ENCODE data around the gene PCDHGB7. TPM values are rescaled to one million over a fixed set of nuclear protein-coding genes. Genes with fewer than 3 reads are reported as not detected.

The PCDHGB7 gene
- total RNA-seq, 1 experiment from 2014 or later = 0.54 TPM

DNA sequence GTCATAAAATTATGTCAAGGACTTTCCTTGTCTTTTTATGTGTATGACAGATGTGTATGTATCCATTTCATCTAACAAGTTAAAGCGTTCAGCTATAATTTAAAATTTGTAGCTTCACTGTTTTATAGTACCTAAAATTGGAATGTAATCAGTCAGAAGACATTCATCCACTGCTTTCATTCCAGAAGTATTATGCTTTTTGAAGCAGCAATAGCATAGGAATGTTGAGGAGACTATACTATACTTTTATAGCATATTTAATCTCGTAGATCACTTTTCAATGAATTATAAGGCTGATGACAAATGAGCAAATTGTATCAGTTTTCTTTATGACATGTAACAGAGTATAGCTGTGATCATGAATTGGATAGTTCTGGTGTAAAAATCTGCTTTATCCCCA is 19.7 kb downstream of the PCDHGB7 start:
- no TSS peak for BruUV-seq (replicated peaks)
- no peaks in the 10 kb centered on the region for H3K27me3 ChIP-seq (ENCODE audit: insufficient read depth, low read length)
- H3K9ac ChIP-seq (ENCODE audit: low read length) = no peak overlapping the region
- RAD21 ChIA-PET (ENCODE audit: low non-redundant PET in 1 of 2, low total read pairs in 2 of 2, uncharacterized antibody in 2 of 2, unreplicated experiment in 2 of 2) = no interaction called here
- no peaks in the 10 kb centered on the region for H3K9me3 ChIP-seq (ENCODE audit: control insufficient read depth in 1 of 2, insufficient read depth in 1 of 2, low read depth in 1 of 2, low read length in 2 of 2)
- intact Hi-C loops (cut with micrococcal nuclease) = no loop called here
- CTCF ChIA-PET = interaction anchor here (1.6 kb wide), 1 partner anchor 120 kb away, joined by 3 read pairs; no protein-coding TSS in a partner anchor
- H3K79me2 ChIP-seq (ENCODE audit: insufficient read depth, low read length) = no peaks in the 10 kb centered on the region
- no peak overlapping the region for H3K4me2 ChIP-seq (ENCODE audit: low read length)
- H3K4me1 ChIP-seq (ENCODE audit: control insufficient read depth in 1 of 2, insufficient read depth in 2 of 2, low read length in 2 of 2) = no peaks in the 10 kb centered on the region
- no peak overlapping the region for H2AFZ ChIP-seq (ENCODE audit: low read depth, low read length, poor library complexity, severe bottlenecking)
- H3K4me3 ChIP-seq (replicated peaks in 1 of 2; ENCODE audit: low read depth in 1 of 2, low read length in 2 of 2) = no peak overlapping the region
- no peaks in the 10 kb centered on the region for H3K36me3 ChIP-seq (ENCODE audit: control insufficient read depth in 1 of 2, insufficient read depth in 2 of 2, low read length in 2 of 2)
- H3K9me2 ChIP-seq (ENCODE audit: insufficient read depth) = no peaks in the 10 kb centered on the region
- TF ChIP-seq POLR2A (IDR thresholded peaks at IDR 0.05; ENCODE audit: borderline replicate concordance, extremely low read depth, insufficient read depth, insufficient read length) (no peak), FOSL1 (IDR thresholded peaks at IDR 0.05; ENCODE audit: low read depth) (no peak), EZH2phosphoT487 (IDR thresholded peaks at IDR 0.05; ENCODE audit: borderline replicate concordance) (no peak), EGR1 (IDR thresholded peaks at IDR 0.05; ENCODE audit: low read depth) (no peak)
- TF ChIP-seq, protein P1, sequence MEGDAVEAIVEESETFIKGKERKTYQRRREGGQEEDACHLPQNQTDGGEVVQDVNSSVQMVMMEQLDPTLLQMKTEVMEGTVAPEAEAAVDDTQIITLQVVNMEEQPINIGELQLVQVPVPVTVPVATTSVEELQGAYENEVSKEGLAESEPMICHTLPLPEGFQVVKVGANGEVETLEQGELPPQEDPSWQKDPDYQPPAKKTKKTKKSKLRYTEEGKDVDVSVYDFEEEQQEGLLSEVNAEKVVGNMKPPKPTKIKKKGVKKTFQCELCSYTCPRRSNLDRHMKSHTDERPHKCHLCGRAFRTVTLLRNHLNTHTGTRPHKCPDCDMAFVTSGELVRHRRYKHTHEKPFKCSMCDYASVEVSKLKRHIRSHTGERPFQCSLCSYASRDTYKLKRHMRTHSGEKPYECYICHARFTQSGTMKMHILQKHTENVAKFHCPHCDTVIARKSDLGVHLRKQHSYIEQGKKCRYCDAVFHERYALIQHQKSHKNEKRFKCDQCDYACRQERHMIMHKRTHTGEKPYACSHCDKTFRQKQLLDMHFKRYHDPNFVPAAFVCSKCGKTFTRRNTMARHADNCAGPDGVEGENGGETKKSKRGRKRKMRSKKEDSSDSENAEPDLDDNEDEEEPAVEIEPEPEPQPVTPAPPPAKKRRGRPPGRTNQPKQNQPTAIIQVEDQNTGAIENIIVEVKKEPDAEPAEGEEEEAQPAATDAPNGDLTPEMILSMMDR (IDR thresholded peaks at IDR 0.05 in 2 of 3, conservative IDR thresholded peaks at IDR 0.05 in 1 of 3; ENCODE audit: borderline replicate concordance in 1 of 3, insufficient read depth in 1 of 3, low read depth in 2 of 3, low read length in 2 of 3) = no peak
- DNase-seq (ENCODE audit: low read depth, low spot score) (no peak), ATAC-seq (no peak)
- H3K27ac ChIP-seq (ENCODE audit: low read depth, low read length) = no peak overlapping the region
- no peaks in the 10 kb centered on the region for H4K20me1 ChIP-seq (ENCODE audit: insufficient read depth)
- POLR2A ChIA-PET = no interaction called here

DNA sequence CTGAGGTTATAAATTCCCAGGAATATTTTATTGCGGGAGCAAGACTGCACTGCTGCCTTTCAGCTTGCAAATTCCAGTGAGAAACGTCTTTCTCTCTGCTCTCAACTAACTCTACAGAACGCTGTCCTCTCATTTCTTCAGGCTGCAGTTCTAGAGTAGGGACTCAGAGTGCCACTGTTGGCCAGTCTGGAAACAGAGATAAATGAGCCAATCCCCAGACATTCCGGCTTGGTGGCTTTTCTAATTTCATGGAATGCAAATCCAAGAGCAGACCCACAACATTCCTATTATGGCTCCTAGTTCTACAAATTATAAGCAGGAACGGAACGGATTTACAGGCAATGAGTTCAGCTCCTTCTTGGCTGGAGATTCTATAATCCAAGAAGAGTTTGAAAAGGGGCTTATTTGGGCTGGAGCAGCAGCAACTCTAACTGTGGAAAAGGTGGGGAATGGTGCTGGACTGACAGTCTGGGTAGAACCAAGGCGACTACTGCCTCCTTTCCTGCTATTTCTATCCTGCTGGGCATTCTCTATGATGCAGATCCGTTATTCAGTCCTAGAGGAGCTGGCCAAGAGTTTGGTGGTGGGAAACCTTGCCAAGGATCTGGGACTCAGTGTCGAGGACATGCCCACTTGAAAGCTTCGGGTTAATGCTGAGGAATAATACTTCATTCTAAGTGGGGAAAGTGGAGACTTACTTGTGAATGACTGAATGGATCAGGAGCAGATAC is 22.1 kb downstream of the PCDHGB7 start:
- no peak for DNase-seq (ENCODE audit: low read depth, low spot score)
- H3K4me2 ChIP-seq (ENCODE audit: low read length) = no peak overlapping the region
- no TSS peak for BruUV-seq (replicated peaks)
- no peaks in the 10 kb centered on the region for H3K9me2 ChIP-seq (ENCODE audit: insufficient read depth)
- RAD21 ChIA-PET (ENCODE audit: low non-redundant PET in 1 of 2, low total read pairs in 2 of 2, uncharacterized antibody in 2 of 2, unreplicated experiment in 2 of 2) = no interaction called here
- no peak overlapping the region for H2AFZ ChIP-seq (ENCODE audit: low read depth, low read length, poor library complexity, severe bottlenecking)
- H3K36me3 ChIP-seq (ENCODE audit: control insufficient read depth in 1 of 2, insufficient read depth in 2 of 2, low read length in 2 of 2) = no peaks in the 10 kb centered on the region
- no peak overlapping the region for H3K9ac ChIP-seq (ENCODE audit: low read length)
- no peaks in the 10 kb centered on the region for H3K27me3 ChIP-seq (ENCODE audit: insufficient read depth, low read length)
- H3K4me1 ChIP-seq (ENCODE audit: control insufficient read depth in 1 of 2, insufficient read depth in 2 of 2, low read length in 2 of 2) = no peaks in the 10 kb centered on the region
- no peak overlapping the region for H3K27ac ChIP-seq (ENCODE audit: low read depth, low read length)
- H3K4me3 ChIP-seq (replicated peaks in 1 of 2; ENCODE audit: low read depth in 1 of 2, low read length in 2 of 2) = no peak overlapping the region
- CTCF ChIA-PET = interaction anchor here (1.2 kb wide), 1 partner anchor 9 kb away, joined by 3 read pairs; the partner anchor contains the start of gene PCDHGA12
- intact Hi-C loops (cut with micrococcal nuclease) = no loop called here
- no peaks in the 10 kb centered on the region for H3K79me2 ChIP-seq (ENCODE audit: insufficient read depth, low read length)
- TF ChIP-seq ZFX (IDR thresholded peaks at IDR 0.05) = no peak
- no peak for TF ChIP-seq ZBTB33 (IDR thresholded peaks at IDR 0.05; ENCODE audit: extremely low read depth, insufficient replicate concordance, low read length)
- no peak for TF ChIP-seq YY1 (IDR thresholded peaks at IDR 0.05; ENCODE audit: extremely low read depth, insufficient replicate concordance, low read depth, low read length)
- TF ChIP-seq FOSL1 (IDR thresholded peaks at IDR 0.05; ENCODE audit: low read depth) = no peak
- TF ChIP-seq CEBPB (IDR thresholded peaks at IDR 0.05; ENCODE audit: low read depth) = no peak
- no peaks in the 10 kb centered on the region for H3K9me3 ChIP-seq (ENCODE audit: control insufficient read depth in 1 of 2, insufficient read depth in 1 of 2, low read depth in 1 of 2, low read length in 2 of 2)
- ATAC-seq = no peak
- POLR2A ChIA-PET = no interaction called here
- H4K20me1 ChIP-seq (ENCODE audit: insufficient read depth) = no peaks in the 10 kb centered on the region
